ENCODE results near the gene WDR17. TPM values are rescaled to one million over a fixed set of nuclear protein-coding genes. Genes with fewer than 3 reads are reported as not detected.

WDR17 gene
- total RNA-seq, 1 donor from 2014 or later, result 1.0 TPM

DNA sequence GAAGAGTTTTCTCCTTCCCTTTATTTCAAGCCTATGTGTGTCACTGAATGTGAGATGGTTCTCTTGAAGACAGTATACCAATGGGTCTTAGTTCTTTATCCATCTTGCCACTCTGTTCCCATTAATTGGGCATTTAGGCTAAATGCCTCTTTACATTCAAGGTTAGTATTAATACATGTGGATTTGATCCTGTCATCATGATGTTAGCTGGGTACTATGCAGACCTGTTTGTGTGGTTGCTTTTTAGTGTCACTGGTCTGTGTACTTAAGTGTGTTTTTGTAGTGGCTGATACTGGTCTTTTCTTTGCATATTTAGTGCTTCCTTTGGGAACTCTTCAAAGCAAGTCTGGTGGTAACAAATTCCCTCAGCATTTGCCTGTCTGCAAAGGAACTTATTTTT, 23.4 kb upstream of the WDR17 start:
- Histone ChIP-seq H3K4me3 (ENCODE audit: low read length in 3 of 3) (no peak overlapping the region), H3K27me3 (ENCODE audit: control insufficient read depth in 3 of 3, insufficient read depth in 3 of 3, low read length in 3 of 3) (peaks cover 0 to 8% (median 6%) of the 10 kb centered on the region in 3 donors)

DNA sequence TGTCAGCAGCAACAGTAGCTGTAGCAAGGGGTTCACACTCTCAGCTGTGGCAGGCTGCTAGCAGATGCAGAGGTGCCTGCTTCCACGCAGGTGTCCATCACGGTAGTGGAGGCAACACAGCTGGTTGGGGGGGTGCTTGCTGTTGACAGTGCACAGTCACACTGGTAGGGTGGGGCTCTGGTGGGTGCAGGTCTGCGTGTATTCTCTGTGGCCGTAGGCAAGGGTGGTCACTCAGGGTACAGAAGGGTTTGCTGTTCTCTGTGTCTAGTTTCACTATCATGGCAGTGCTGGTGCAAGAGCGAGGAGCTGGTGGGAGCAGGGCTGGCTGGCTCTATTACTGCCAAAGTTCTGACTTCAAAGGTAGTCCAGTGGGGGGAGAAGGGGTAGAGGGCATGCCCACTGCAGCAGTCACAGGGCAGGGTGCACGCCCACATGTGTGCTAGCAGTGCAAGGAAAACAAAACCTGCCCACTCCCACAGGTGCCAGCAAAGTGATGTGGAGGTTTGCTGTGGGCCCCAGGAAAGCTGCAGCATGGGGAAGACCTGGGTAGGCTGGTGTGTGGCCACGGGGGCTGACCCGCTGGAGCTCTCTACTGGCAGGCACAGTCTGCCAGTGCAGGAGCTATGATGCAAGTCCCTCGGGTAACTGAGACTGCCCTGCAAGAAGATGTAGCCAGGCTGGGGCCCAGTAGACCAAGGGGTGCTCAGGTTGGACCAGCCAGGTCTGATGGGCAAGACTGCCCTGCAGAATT, 21.6 kb upstream of the WDR17 start:
- Histone ChIP-seq H3K36me3 (ENCODE audit: control insufficient read depth in 3 of 3, insufficient read depth in 3 of 3, low read length in 3 of 3) (no peaks in the 10 kb centered on the region), H3K4me1 (ENCODE audit: control insufficient read depth in 3 of 3, insufficient read depth in 3 of 3, low read length in 3 of 3) (no peaks in the 10 kb centered on the region)

More for the DNA sequence above, 23.4 kb upstream of the WDR17 start:
- Histone ChIP-seq H3K36me3 (ENCODE audit: control insufficient read depth in 3 of 3, insufficient read depth in 3 of 3, low read length in 3 of 3) (no peaks in the 10 kb centered on the region), H3K27ac (ENCODE audit: low read depth, low read length) (no peak overlapping the region), H3K4me1 (ENCODE audit: control insufficient read depth in 3 of 3, insufficient read depth in 3 of 3, low read length in 3 of 3) (no peaks in the 10 kb centered on the region), H3K9me3 (ENCODE audit: control insufficient read depth in 3 of 3, low read length in 3 of 3) (peaks cover 0 to 3% (median 0%) of the 10 kb centered on the region in 3 donors), H3K9ac (ENCODE audit: low read depth in 1 of 3, low read length in 3 of 3) (no peak overlapping the region)

DNA sequence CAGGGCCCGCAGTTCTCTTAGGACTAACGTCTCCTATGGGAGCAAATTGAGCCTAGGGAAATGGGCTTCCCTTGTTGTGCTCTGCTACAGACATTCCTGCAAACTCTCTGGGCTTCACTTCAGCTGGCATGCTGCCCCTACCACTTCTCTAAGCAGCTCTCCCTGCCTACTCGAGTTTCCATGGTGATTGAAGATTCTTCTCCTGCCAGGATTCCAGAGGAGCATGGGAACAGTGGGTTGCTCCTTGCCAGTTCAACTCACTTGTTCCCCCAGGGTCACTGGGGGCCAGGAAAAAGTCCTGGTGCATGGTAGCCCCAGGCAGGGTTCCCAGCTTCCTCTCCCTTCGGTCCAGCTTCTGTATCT, 21.1 kb upstream of the WDR17 start:
- Histone ChIP-seq H3K4me1 (ENCODE audit: control insufficient read depth in 3 of 3, insufficient read depth in 3 of 3, low read length in 3 of 3) (no peaks in the 10 kb centered on the region), H3K27ac (ENCODE audit: low read depth, low read length) (no peak overlapping the region), H3K27me3 (ENCODE audit: control insufficient read depth in 3 of 3, insufficient read depth in 3 of 3, low read length in 3 of 3) (peaks cover 0 to 8% (median 6%) of the 10 kb centered on the region in 3 donors), H3K9ac (ENCODE audit: low read depth in 1 of 3, low read length in 3 of 3) (no peak overlapping the region), H3K9me3 (ENCODE audit: control insufficient read depth in 3 of 3, low read length in 3 of 3) (no peaks in the 10 kb centered on the region), H3K4me3 (ENCODE audit: low read length in 3 of 3) (no peak overlapping the region), H3K36me3 (ENCODE audit: control insufficient read depth in 3 of 3, insufficient read depth in 3 of 3, low read length in 3 of 3) (no peaks in the 10 kb centered on the region)

More for the DNA sequence above, 21.6 kb upstream of the WDR17 start:
- H3K9me3 ChIP-seq (ENCODE audit: control insufficient read depth in 3 of 3, low read length in 3 of 3), result peaks cover 0 to 3% (median 0%) of the 10 kb centered on the region in 3 donors
- H3K4me3 ChIP-seq (ENCODE audit: low read length in 3 of 3), result no peak overlapping the region
- H3K27me3 ChIP-seq (ENCODE audit: control insufficient read depth in 3 of 3, insufficient read depth in 3 of 3, low read length in 3 of 3), result peaks cover 0 to 8% (median 6%) of the 10 kb centered on the region in 3 donors
- no peak overlapping the region for H3K27ac ChIP-seq (ENCODE audit: low read depth, low read length)
- H3K9ac ChIP-seq (ENCODE audit: low read depth in 1 of 3, low read length in 3 of 3), result no peak overlapping the region

DNA sequence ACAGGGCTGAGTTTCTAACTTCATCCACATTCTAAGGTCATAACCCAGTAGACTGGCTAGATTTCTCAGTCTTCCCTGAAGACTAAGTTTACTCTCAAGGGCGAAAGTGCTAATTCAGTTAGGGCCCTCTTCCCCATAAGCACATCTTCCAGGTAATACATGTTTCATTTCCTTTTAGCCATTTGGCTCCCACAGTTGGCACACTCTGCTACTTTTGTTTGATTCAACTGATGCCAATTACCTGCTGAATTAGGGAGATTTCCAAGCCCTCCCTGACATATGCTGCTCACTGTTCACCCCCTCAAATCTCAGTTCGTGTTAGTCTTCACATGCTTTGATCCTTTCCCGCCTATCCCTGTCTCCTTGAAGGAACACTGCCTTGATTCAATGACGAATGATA, 17.0 kb upstream of the WDR17 start:
- Histone ChIP-seq H3K27ac (ENCODE audit: low read depth, low read length) (no peak overlapping the region), H3K36me3 (ENCODE audit: control insufficient read depth in 3 of 3, insufficient read depth in 3 of 3, low read length in 3 of 3) (no peaks in the 10 kb centered on the region), H3K27me3 (ENCODE audit: control insufficient read depth in 3 of 3, insufficient read depth in 3 of 3, low read length in 3 of 3) (peaks cover 0 to 6% (median 5%) of the 10 kb centered on the region in 3 donors), H3K9ac (ENCODE audit: low read depth in 1 of 3, low read length in 3 of 3) (no peak overlapping the region), H3K4me3 (ENCODE audit: low read length in 3 of 3) (no peak overlapping the region), H3K9me3 (ENCODE audit: control insufficient read depth in 3 of 3, low read length in 3 of 3) (no peaks in the 10 kb centered on the region), H3K4me1 (ENCODE audit: control insufficient read depth in 3 of 3, insufficient read depth in 3 of 3, low read length in 3 of 3) (no peaks in the 10 kb centered on the region)

DNA sequence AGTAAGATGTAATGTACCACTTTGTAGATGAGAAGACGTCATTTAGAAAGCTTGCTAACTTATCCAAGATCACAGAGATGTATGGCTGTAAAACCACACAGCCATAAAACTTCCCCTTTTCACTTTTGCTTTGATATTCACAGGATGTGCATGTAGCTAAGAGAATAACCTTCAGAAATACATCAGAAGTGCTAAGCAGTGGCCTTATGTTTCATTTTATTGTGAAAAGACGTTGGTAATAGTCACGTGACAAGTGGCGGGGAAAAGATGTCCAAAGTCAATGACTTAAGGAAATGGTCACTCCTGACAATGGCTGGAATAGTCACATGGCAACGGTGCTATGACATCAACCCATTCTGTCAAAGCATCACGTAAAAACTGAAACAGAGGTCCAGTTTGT, 12.9 kb upstream of the WDR17 start:
- no peaks in the 10 kb centered on the region for H3K27me3 ChIP-seq (ENCODE audit: control insufficient read depth in 3 of 3, insufficient read depth in 3 of 3, low read length in 3 of 3)
- H3K9ac ChIP-seq (ENCODE audit: low read depth in 1 of 3, low read length in 3 of 3), result no peak overlapping the region
- no peaks in the 10 kb centered on the region for H3K9me3 ChIP-seq (ENCODE audit: control insufficient read depth in 3 of 3, low read length in 3 of 3)
- H3K4me1 ChIP-seq (ENCODE audit: control insufficient read depth in 3 of 3, insufficient read depth in 3 of 3, low read length in 3 of 3), result no peaks in the 10 kb centered on the region
- no peaks in the 10 kb centered on the region for H3K36me3 ChIP-seq (ENCODE audit: control insufficient read depth in 3 of 3, insufficient read depth in 3 of 3, low read length in 3 of 3)
- no peak overlapping the region for H3K27ac ChIP-seq (ENCODE audit: low read depth, low read length)
- H3K4me3 ChIP-seq (ENCODE audit: low read length in 3 of 3), result no peak overlapping the region

DNA sequence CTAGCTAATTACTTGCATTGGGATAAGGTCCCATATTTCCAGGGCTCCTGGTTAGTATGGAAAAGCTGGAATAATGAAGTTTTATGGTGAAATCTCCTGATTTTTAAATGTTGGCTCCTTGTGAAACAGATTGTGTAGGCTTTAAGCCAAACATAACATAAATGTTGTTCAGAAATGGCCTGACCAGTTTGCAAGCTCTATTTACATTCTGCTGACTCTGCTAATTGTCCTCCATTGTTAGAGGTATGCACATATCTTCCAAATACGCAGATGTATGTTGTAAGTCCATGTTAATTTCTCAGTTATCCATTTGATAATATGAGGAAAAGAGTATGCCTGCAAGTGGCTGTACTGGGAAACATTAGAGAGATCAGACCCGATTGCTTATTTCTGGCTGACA, 11.9 kb upstream of the WDR17 start:
- Histone ChIP-seq H3K9ac (ENCODE audit: low read depth in 1 of 3, low read length in 3 of 3) (no peak overlapping the region), H3K9me3 (ENCODE audit: control insufficient read depth in 3 of 3, low read length in 3 of 3) (no peaks in the 10 kb centered on the region), H3K36me3 (ENCODE audit: control insufficient read depth in 3 of 3, insufficient read depth in 3 of 3, low read length in 3 of 3) (no peaks in the 10 kb centered on the region), H3K4me3 (ENCODE audit: low read length in 3 of 3) (no peak overlapping the region), H3K27me3 (ENCODE audit: control insufficient read depth in 3 of 3, insufficient read depth in 3 of 3, low read length in 3 of 3) (no peaks in the 10 kb centered on the region), H3K27ac (ENCODE audit: low read depth, low read length) (no peak overlapping the region), H3K4me1 (ENCODE audit: control insufficient read depth in 3 of 3, insufficient read depth in 3 of 3, low read length in 3 of 3) (no peaks in the 10 kb centered on the region)

DNA sequence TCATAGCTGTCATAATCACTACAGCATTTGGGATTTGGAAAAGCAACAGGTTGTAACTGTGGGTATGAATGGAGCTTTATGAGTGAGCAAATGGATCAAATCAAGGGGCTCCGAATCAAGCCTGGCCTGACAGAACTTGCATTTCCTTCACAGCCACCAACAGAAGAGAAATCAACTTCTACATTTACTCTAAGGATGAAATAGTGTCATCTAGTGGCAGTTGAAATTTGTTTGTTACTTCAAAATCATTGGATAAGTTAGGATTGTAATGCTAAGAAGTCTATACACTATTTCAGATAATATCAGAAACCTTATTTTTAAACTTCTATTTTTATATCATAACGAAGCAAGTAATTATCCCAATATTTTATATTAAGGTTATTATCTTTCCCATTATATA, 10.7 kb upstream of the WDR17 start:
- no peaks in the 10 kb centered on the region for H3K36me3 ChIP-seq (ENCODE audit: control insufficient read depth in 3 of 3, insufficient read depth in 3 of 3, low read length in 3 of 3)
- H3K27ac ChIP-seq (ENCODE audit: low read depth, low read length), result no peak overlapping the region
- no peaks in the 10 kb centered on the region for H3K27me3 ChIP-seq (ENCODE audit: control insufficient read depth in 3 of 3, insufficient read depth in 3 of 3, low read length in 3 of 3)
- H3K9me3 ChIP-seq (ENCODE audit: control insufficient read depth in 3 of 3, low read length in 3 of 3), result no peaks in the 10 kb centered on the region
- no peak overlapping the region for H3K4me3 ChIP-seq (ENCODE audit: low read length in 3 of 3)
- H3K9ac ChIP-seq (ENCODE audit: low read depth in 1 of 3, low read length in 3 of 3), result no peak overlapping the region
- no peaks in the 10 kb centered on the region for H3K4me1 ChIP-seq (ENCODE audit: control insufficient read depth in 3 of 3, insufficient read depth in 3 of 3, low read length in 3 of 3)

DNA sequence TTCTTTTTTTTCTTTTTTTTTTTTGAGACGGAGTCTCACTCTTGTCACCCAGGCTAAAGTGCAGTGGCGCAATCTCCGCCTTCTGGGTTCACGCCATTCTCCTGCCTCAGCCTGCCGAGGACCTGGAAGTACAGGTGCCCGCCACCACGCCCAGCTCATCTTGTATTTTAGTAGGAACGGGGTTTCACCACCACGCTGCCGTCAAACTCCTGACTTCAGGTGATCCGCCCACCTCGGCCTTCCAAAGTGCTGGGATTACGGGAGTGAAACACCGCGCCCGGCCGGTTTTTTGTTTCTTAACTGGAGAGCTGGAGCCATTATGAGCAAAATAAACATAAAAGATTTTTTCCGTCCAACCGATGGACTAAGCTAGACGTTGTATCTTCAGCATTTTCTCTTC, 1.9 kb upstream of the WDR17 start:
- Histone ChIP-seq H3K27ac (ENCODE audit: low read depth, low read length) (no peak overlapping the region), H3K27me3 (ENCODE audit: control insufficient read depth in 3 of 3, insufficient read depth in 3 of 3, low read length in 3 of 3) (peaks cover 0 to 4% (median 0%) of the 10 kb centered on the region in 3 donors), H3K4me3 (ENCODE audit: low read length in 3 of 3) (no peak overlapping the region), H3K9me3 (ENCODE audit: control insufficient read depth in 3 of 3, low read length in 3 of 3) (no peaks in the 10 kb centered on the region), H3K9ac (ENCODE audit: low read depth in 1 of 3, low read length in 3 of 3) (no peak overlapping the region), H3K4me1 (ENCODE audit: control insufficient read depth in 3 of 3, insufficient read depth in 3 of 3, low read length in 3 of 3) (peaks cover 6 to 9% (median 8%) of the 10 kb centered on the region in 3 donors), H3K36me3 (ENCODE audit: control insufficient read depth in 3 of 3, insufficient read depth in 3 of 3, low read length in 3 of 3) (no peaks in the 10 kb centered on the region)

DNA sequence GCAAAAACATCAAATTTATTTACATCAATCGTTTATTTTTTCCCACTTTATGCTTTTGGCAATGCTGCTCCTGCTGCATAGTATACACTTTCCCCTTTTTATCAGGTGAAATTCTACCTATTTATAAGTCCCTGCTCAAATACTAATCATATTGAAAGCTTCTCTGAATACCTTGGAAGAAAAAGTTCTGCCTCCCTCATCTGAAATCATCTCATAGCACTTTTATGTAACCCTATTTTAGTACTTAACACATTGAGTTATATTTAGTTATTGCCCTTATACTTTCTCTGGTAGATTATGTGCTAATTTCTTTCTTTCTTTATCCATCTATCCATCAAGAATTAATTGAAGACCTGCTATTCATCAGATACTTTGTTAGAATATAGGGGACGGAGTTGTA, 1.1 kb upstream of the WDR17 start:
- no peaks in the 10 kb centered on the region for H3K36me3 ChIP-seq (ENCODE audit: control insufficient read depth in 3 of 3, insufficient read depth in 3 of 3, low read length in 3 of 3)
- H3K4me1 ChIP-seq (ENCODE audit: control insufficient read depth in 3 of 3, insufficient read depth in 3 of 3, low read length in 3 of 3), result peaks cover 6 to 9% (median 8%) of the 10 kb centered on the region in 3 donors
- no peaks in the 10 kb centered on the region for H3K9me3 ChIP-seq (ENCODE audit: control insufficient read depth in 3 of 3, low read length in 3 of 3)
- no peak overlapping the region for H3K27ac ChIP-seq (ENCODE audit: low read depth, low read length)
- H3K9ac ChIP-seq (ENCODE audit: low read depth in 1 of 3, low read length in 3 of 3), result no peak overlapping the region
- H3K27me3 ChIP-seq (ENCODE audit: control insufficient read depth in 3 of 3, insufficient read depth in 3 of 3, low read length in 3 of 3), result peaks cover 0 to 4% (median 0%) of the 10 kb centered on the region in 3 donors
- no peak overlapping the region for H3K4me3 ChIP-seq (ENCODE audit: low read length in 3 of 3)

DNA sequence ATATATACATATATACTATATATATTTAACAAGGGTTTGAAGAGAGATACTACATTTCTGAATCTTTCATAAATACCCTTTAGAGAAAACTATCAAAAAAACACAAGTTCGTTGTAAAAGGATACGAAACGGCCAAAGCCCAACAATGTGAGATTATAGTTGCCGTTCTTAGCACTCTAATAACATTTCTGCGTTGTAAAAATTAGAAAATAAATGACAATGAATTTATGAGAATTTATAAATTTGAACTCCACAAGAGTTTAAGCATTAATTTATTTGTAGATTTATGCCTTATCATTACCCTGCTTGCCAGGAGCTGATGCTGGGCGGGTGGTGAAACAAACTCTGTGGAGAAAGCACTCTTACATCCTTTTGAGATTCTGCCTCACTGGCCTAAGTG, 1.1 kb downstream of the WDR17 start:
- H3K4me1 ChIP-seq (ENCODE audit: control insufficient read depth in 3 of 3, insufficient read depth in 3 of 3, low read length in 3 of 3), result peaks cover 6 to 9% (median 8%) of the 10 kb centered on the region in 3 donors
- no peak overlapping the region for H3K27ac ChIP-seq (ENCODE audit: low read depth, low read length)
- no peak overlapping the region for H3K4me3 ChIP-seq (ENCODE audit: low read length in 3 of 3)
- H3K9me3 ChIP-seq (ENCODE audit: control insufficient read depth in 3 of 3, low read length in 3 of 3), result no peaks in the 10 kb centered on the region
- no peaks in the 10 kb centered on the region for H3K36me3 ChIP-seq (ENCODE audit: control insufficient read depth in 3 of 3, insufficient read depth in 3 of 3, low read length in 3 of 3)
- H3K27me3 ChIP-seq (ENCODE audit: control insufficient read depth in 3 of 3, insufficient read depth in 3 of 3, low read length in 3 of 3), result peaks cover 0 to 4% (median 0%) of the 10 kb centered on the region in 3 donors
- H3K9ac ChIP-seq (ENCODE audit: low read depth in 1 of 3, low read length in 3 of 3), result no peak overlapping the region
